Gastroesophageal sphincter (tissue), 3 donors: ENCODE measurements around the gene CCT7.

Experiments
- CTCF ChIP-seq, 4 experiments: fragments of 200-600 bp in 2 of 4; fragments of 450-650 bp in 2 of 4; sonication (generic) in 1 of 4; IDR thresholded peaks; one replicate each; pipeline ENCODE4 v1.5.1; 2017 to 2019; ENCODE audit warnings: antibody characterized with exemption in 4 of 4, mild to moderate bottlenecking in 2 of 4, moderate library complexity in 2 of 4
- EP300 ChIP-seq: sonication (generic); formaldehyde crosslinking; IDR thresholded peaks from one replicate; pipeline ENCODE4 v1.6.1; 2017; ENCODE audit warnings: antibody characterized with exemption, mild to moderate bottlenecking
- POLR2A ChIP-seq, 2 donors: fragments of 450-650 bp; IDR thresholded peaks; one replicate each; pipeline ENCODE4 v1.6.1; 2017; ENCODE audit warnings: antibody characterized with exemption in 2 of 2, mild to moderate bottlenecking in 2 of 2, moderate library complexity in 1 of 2

- TF ChIP-seq EP300: no peak
- no peak for TF ChIP-seq CTCF (IDR thresholded peaks at IDR 0.05)
- no peak for TF ChIP-seq POLR2A (IDR thresholded peaks at IDR 0.05)
Measured at GRCh38 chr2:73292316-73292905, 58.3 kb downstream of the CCT7 start.
